ENCODE results near the gene KATNIP.

Gene KATNIP

GRCh38 chr16:27522173-27522707 is 27.7 kb upstream of the KATNIP start:
- H3K4me3 ChIP-seq (replicated peaks; ENCODE audit: insufficient read depth, low read length) = no peak overlapping the region
- no peak overlapping the region for H3K27ac ChIP-seq (replicated peaks)
- no peak for TF ChIP-seq POLR2AphosphoS5 (IDR thresholded peaks at IDR 0.05; ENCODE audit: low read depth)
- TF ChIP-seq GABPA (IDR thresholded peaks at IDR 0.05; ENCODE audit: low read depth) = no peak
- no peak for TF ChIP-seq SPI1 (IDR thresholded peaks at IDR 0.05; ENCODE audit: borderline replicate concordance, low read depth)
- no peak for TF ChIP-seq REST (IDR thresholded peaks at IDR 0.05; ENCODE audit: insufficient replicate concordance, low read depth)
- TF ChIP-seq CTCF (IDR thresholded peaks at IDR 0.05; ENCODE audit: insufficient read depth, low read length) = no peak
- DNase-seq (ENCODE audit: low read depth in 1 of 2, low spot score in 1 of 2) = no peak
- H3K27me3 ChIP-seq (ENCODE audit: insufficient read depth, poor library complexity, severe bottlenecking) = no peaks in the 10 kb centered on the region

GRCh38 chr16:27526180-27526579 is 23.8 kb upstream of the KATNIP start:
- Histone ChIP-seq H3K27ac (replicated peaks) (no peak overlapping the region), H3K27me3 (ENCODE audit: insufficient read depth, poor library complexity, severe bottlenecking) (no peaks in the 10 kb centered on the region), H3K4me3 (replicated peaks; ENCODE audit: insufficient read depth, low read length) (no peak overlapping the region)
- DNase-seq (ENCODE audit: low read depth in 1 of 2, low spot score in 1 of 2) = no peak
- TF ChIP-seq REST (IDR thresholded peaks at IDR 0.05; ENCODE audit: insufficient replicate concordance, low read depth) (no peak), GABPA (IDR thresholded peaks at IDR 0.05; ENCODE audit: low read depth) (no peak), POLR2AphosphoS5 (IDR thresholded peaks at IDR 0.05; ENCODE audit: low read depth) (no peak), SPI1 (IDR thresholded peaks at IDR 0.05; ENCODE audit: borderline replicate concordance, low read depth) (no peak), CTCF (IDR thresholded peaks at IDR 0.05; ENCODE audit: insufficient read depth, low read length) (no peak)

- DNase-seq (ENCODE audit: low read depth in 1 of 2, low spot score in 1 of 2) = no peak
- Histone ChIP-seq H3K4me3 (replicated peaks; ENCODE audit: insufficient read depth, low read length) (no peak overlapping the region), H3K27ac (replicated peaks) (no peak overlapping the region), H3K27me3 (ENCODE audit: insufficient read depth, poor library complexity, severe bottlenecking) (no peaks in the 10 kb centered on the region)
- no peak for TF ChIP-seq POLR2AphosphoS5 (IDR thresholded peaks at IDR 0.05; ENCODE audit: low read depth)
- TF ChIP-seq CTCF (IDR thresholded peaks at IDR 0.05; ENCODE audit: insufficient read depth, low read length) = no peak
- no peak for TF ChIP-seq SPI1 (IDR thresholded peaks at IDR 0.05; ENCODE audit: borderline replicate concordance, low read depth)
- TF ChIP-seq REST (IDR thresholded peaks at IDR 0.05; ENCODE audit: insufficient replicate concordance, low read depth) = no peak
Observed at GRCh38 chr16:27528294-27528693, 21.6 kb upstream of the KATNIP start.

Measured in HL-60 (cell line).